ENCODE results near the gene TMEM212.
"Not testable (repeated sequence)": the region's sequence is repeated elsewhere in the genome, so short reads cannot be mapped to it uniquely, and the experiment has no call there.

TMEM212 gene

GRCh38 chr3:171812811-171813210, 30.3 kb upstream of the TMEM212 start:
- no peak for TF ChIP-seq CTCF (conservative IDR thresholded peaks at IDR 0.05; ENCODE audit: control insufficient read depth, insufficient read depth, low read depth, low read length)
- no peak overlapping the region for H3K4me3 ChIP-seq (ENCODE audit: control insufficient read depth, low read depth, low read length)
- DNase-seq (ENCODE audit: low read depth), result no peak

GRCh38 chr3:171813278-171813896, 29.8 kb upstream of the TMEM212 start:
- no peak for DNase-seq (ENCODE audit: low read depth)
- H3K4me3 ChIP-seq (ENCODE audit: control insufficient read depth, low read depth, low read length), result no peak overlapping the region
- no peak for TF ChIP-seq CTCF (conservative IDR thresholded peaks at IDR 0.05; ENCODE audit: control insufficient read depth, insufficient read depth, low read depth, low read length)

- peak; percentile 84 for DNase-seq (ENCODE audit: low read depth)
- TF ChIP-seq CTCF (conservative IDR thresholded peaks at IDR 0.05; ENCODE audit: control insufficient read depth, insufficient read depth, low read depth, low read length), result no peak
- no peak overlapping the region for H3K4me3 ChIP-seq (ENCODE audit: control insufficient read depth, low read depth, low read length)
Observed at GRCh38 chr3:171813897-171814460, 29.2 kb upstream of the TMEM212 start.

GRCh38 chr3:171814662-171815061, 28.5 kb upstream of the TMEM212 start:
- not testable (repeated sequence) for DNase-seq (ENCODE audit: low read depth); H3K4me3 ChIP-seq (ENCODE audit: control insufficient read depth, low read depth, low read length)

- TF ChIP-seq CTCF (conservative IDR thresholded peaks at IDR 0.05; ENCODE audit: control insufficient read depth, insufficient read depth, low read depth, low read length), result no peak
- DNase-seq (ENCODE audit: low read depth), result peak; percentile 66
Observed at GRCh38 chr3:171815973-171816595, 27.1 kb upstream of the TMEM212 start.

GRCh38 chr3:171817074-171817800, 25.9 kb upstream of the TMEM212 start:
- no peak overlapping the region for H3K4me3 ChIP-seq (ENCODE audit: control insufficient read depth, low read depth, low read length)
- no peak for TF ChIP-seq CTCF (conservative IDR thresholded peaks at IDR 0.05; ENCODE audit: control insufficient read depth, insufficient read depth, low read depth, low read length)
- no peak for DNase-seq (ENCODE audit: low read depth)

More at GRCh38 chr3:171815973-171816595, 27.1 kb upstream of the TMEM212 start:
- no peak overlapping the region for H3K4me3 ChIP-seq (ENCODE audit: control insufficient read depth, low read depth, low read length)

GRCh38 chr3:171821044-171821443, 22.1 kb upstream of the TMEM212 start:
- H3K4me3 ChIP-seq (ENCODE audit: control insufficient read depth, low read depth, low read length), result no peak overlapping the region
- DNase-seq (ENCODE audit: low read depth), result no peak
- TF ChIP-seq CTCF (conservative IDR thresholded peaks at IDR 0.05; ENCODE audit: control insufficient read depth, insufficient read depth, low read depth, low read length), result no peak
